H9 (cell line): Measurements from ENCODE around the gene ZNF646. TPM values are rescaled to one million over a fixed set of nuclear protein-coding genes. Genes with fewer than 3 reads are reported as not detected.

Experiments used
- DNase-seq: peaks from one replicate; pipeline ENCODE4 v3.0.0-alpha.2; 2017
- H2AFZ ChIP-seq: one replicate; pipeline ENCODE4 v1.6.1; 2013; ENCODE audit warnings: mild to moderate bottlenecking, low read length, control low read depth, moderate library complexity
- H2AK5ac ChIP-seq: 2 replicates; pipeline ENCODE4 v1.6.1; 2013; ENCODE audit warnings: low read length, control low read depth, mixed read lengths; ENCODE audit not compliant: insufficient read length
- H2BK120ac ChIP-seq: one replicate; pipeline ENCODE4 v1.6.1; 2013; ENCODE audit warnings: low read depth, mild to moderate bottlenecking, low read length, control low read depth, inconsistent platforms; ENCODE audit not compliant: poor library complexity, severe bottlenecking
- H2BK12ac ChIP-seq: 2 replicates; pipeline ENCODE4 v1.6.1; 2013; ENCODE audit warnings: low read length, control low read depth, mixed read lengths, low read depth; ENCODE audit not compliant: insufficient read length
- H2BK15ac ChIP-seq: 2 replicates; pipeline ENCODE4 v1.6.1; 2013; ENCODE audit warnings: low read depth, low read length, control low read depth
- H2BK20ac ChIP-seq: one replicate; pipeline ENCODE4 v1.6.1; 2013; ENCODE audit warnings: low read depth, mild to moderate bottlenecking, low read length, control low read depth, inconsistent platforms; ENCODE audit not compliant: poor library complexity, severe bottlenecking
- H2BK5ac ChIP-seq: 2 replicates; pipeline ENCODE4 v1.6.1; 2013; ENCODE audit warnings: low read length, control low read depth, mixed read lengths; ENCODE audit not compliant: insufficient read length
- H3K14ac ChIP-seq: 2 replicates; pipeline ENCODE4 v1.6.1; 2013; ENCODE audit warnings: low read length, control low read depth; ENCODE audit not compliant: insufficient read depth
- H3K18ac ChIP-seq: 2 replicates; pipeline ENCODE4 v1.6.1; 2013; ENCODE audit warnings: low read depth, mild to moderate bottlenecking, mixed read lengths, low read length, control low read depth; ENCODE audit not compliant: insufficient read length
- H3K23ac ChIP-seq: 2 replicates; pipeline ENCODE4 v1.6.1; 2013; ENCODE audit warnings: low read length, control low read depth, mixed read lengths, low read depth; ENCODE audit not compliant: insufficient read length
- H3K23me2 ChIP-seq: 2 replicates; pipeline ENCODE4 v1.6.1; 2013; ENCODE audit warnings: low read depth, mild to moderate bottlenecking, mixed read lengths, low read length, control low read depth; ENCODE audit not compliant: insufficient read length, poor library complexity, severe bottlenecking
- H3K27ac ChIP-seq: 2 replicates; pipeline ENCODE4 v1.5.1; 2013; ENCODE audit warnings: low read length, control low read depth, mixed read lengths, low read depth; ENCODE audit not compliant: insufficient read length
- H3K27me3 ChIP-seq: 2 replicates; pipeline ENCODE4 v1.6.1; 2013; ENCODE audit warnings: low read length, control low read depth, inconsistent platforms; ENCODE audit not compliant: insufficient read depth
- H3K4ac ChIP-seq: 2 replicates; pipeline ENCODE4 v1.6.1; 2013; ENCODE audit warnings: low read depth, mild to moderate bottlenecking, control low read depth, inconsistent platforms, low read length, moderate library complexity
- H3K4me1 ChIP-seq: 2 replicates; pipeline ENCODE4 v1.6.1; 2013; ENCODE audit warnings: low read length, control low read depth, inconsistent platforms; ENCODE audit not compliant: insufficient read depth
- H3K4me2 ChIP-seq: 2 replicates; pipeline ENCODE4 v1.6.1; 2013; ENCODE audit warnings: low read length, control low read depth, mixed read lengths; ENCODE audit not compliant: insufficient read length, insufficient read depth
- H3K56ac ChIP-seq: 2 replicates; pipeline ENCODE4 v1.6.1; 2013; ENCODE audit warnings: low read depth, mild to moderate bottlenecking, mixed read lengths, low read length, control low read depth; ENCODE audit not compliant: insufficient read length
- H3K79me1 ChIP-seq: 2 replicates; pipeline ENCODE4 v1.6.1; 2013; ENCODE audit warnings: low read depth, mild to moderate bottlenecking, moderate library complexity, low read length, control low read depth, inconsistent platforms; ENCODE audit not compliant: insufficient read depth, poor library complexity, severe bottlenecking
- H3K79me2 ChIP-seq: 2 replicates; pipeline ENCODE4 v1.6.1; 2013; ENCODE audit warnings: low read length, control low read depth, inconsistent platforms; ENCODE audit not compliant: insufficient read depth
- H3K9ac ChIP-seq: 2 replicates; pipeline ENCODE4 v1.6.1; 2013; ENCODE audit warnings: low read length, control low read depth, mixed read lengths; ENCODE audit not compliant: insufficient read length; ENCODE audit errors: extremely low read depth
- H3K9me3 ChIP-seq: one replicate; pipeline ENCODE4 v1.6.1; 2013; ENCODE audit warnings: low read depth, low read length, inconsistent platforms; ENCODE audit not compliant: control insufficient read depth
- H3T11ph ChIP-seq: one replicate; pipeline ENCODE4 v1.6.1; 2013; ENCODE audit warnings: mild to moderate bottlenecking, low read length, control low read depth, inconsistent platforms
- H4K20me1 ChIP-seq: one replicate; pipeline ENCODE4 v1.6.1; 2013; ENCODE audit not compliant: control insufficient read depth, insufficient read length, insufficient read depth
- H4K5ac ChIP-seq: 2 replicates; pipeline ENCODE4 v1.6.1; 2013; ENCODE audit warnings: low read depth, mild to moderate bottlenecking, mixed read lengths, low read length, control low read depth; ENCODE audit not compliant: insufficient read length
- H4K8ac ChIP-seq: replicated peaks from 2 replicates; pipeline ENCODE4 v1.6.1; 2013; ENCODE audit warnings: low read length, control low read depth, mixed read lengths, low read depth; ENCODE audit not compliant: insufficient read length
- H4K91ac ChIP-seq: 2 replicates; pipeline ENCODE4 v1.6.1; 2013; ENCODE audit warnings: low read depth, mild to moderate bottlenecking, moderate library complexity, mixed read lengths, low read length, control low read depth; ENCODE audit not compliant: insufficient read length
- H3K27ac Mint-ChIP-seq, 3 experiments: 2 replicates in 2 of 3; 3 replicates in 1 of 3; pipeline ENCODE4 v1.8.0; 2020 to 2021; ENCODE audit warnings: mixed read lengths in 3 of 3, mild to moderate bottlenecking in 1 of 3, moderate library complexity in 1 of 3
- H3K27me3 Mint-ChIP-seq: 2 replicates; pipeline ENCODE4 v1.8.0; 2021; ENCODE audit warnings: low read depth, mild to moderate bottlenecking, moderate library complexity, mixed read lengths
- H3K36me3 Mint-ChIP-seq, 3 experiments: 2 replicates in 2 of 3; 3 replicates in 1 of 3; pipeline ENCODE4 v1.8.0; 2020 to 2021; ENCODE audit warnings: low read depth in 3 of 3, mixed read lengths in 3 of 3; ENCODE audit not compliant: insufficient read depth in 1 of 3
- H3K4me1 Mint-ChIP-seq, 2 experiments: 2 replicates each; pipeline ENCODE4 v1.8.0; 2020; ENCODE audit warnings: mixed read lengths in 2 of 2
- H3K4me3 Mint-ChIP-seq, 2 experiments: 2 replicates in 1 of 2; 3 replicates in 1 of 2; pipeline ENCODE4 v1.8.0; 2020 to 2021; ENCODE audit warnings: mild to moderate bottlenecking in 2 of 2, mixed read lengths in 2 of 2, moderate library complexity in 1 of 2
- H3K9me3 Mint-ChIP-seq, 2 experiments: 2 replicates in 1 of 2; 3 replicates in 1 of 2; pipeline ENCODE4 v1.8.0; 2020; ENCODE audit warnings: mild to moderate bottlenecking in 2 of 2, mixed read lengths in 2 of 2, moderate library complexity in 1 of 2
- WGBS: extraction: QIAGEN DNeasy Blood & Tissue Kit; methylation state at CpG from one replicate; pipeline ENCODE4 v1.1.7; 2013; ENCODE audit warnings: missing lambda C conversion rate, low lambda C conversion rate, mixed read lengths; ENCODE audit not compliant: insufficient read length; ENCODE audit errors: extremely low coverage; 5-methylcytosine and 5-hydroxymethylcytosine counted together
- total RNA-seq: library from RNA; stranded (reverse); gene quantifications from 2 replicates; pipeline ENCODE4 v1.2.1, GENCODE V29; 2021
- TF ChIP-seq, protein P1 (sequence below): fragments of 200-600 bp; sonication (generic); conservative IDR thresholded peaks from 3 replicates; pipeline ENCODE4 v1.8.0; 2021; ENCODE audit warnings: antibody characterized with exemption, mild to moderate bottlenecking

Gene ZNF646
- total RNA-seq, 1 experiment from 2014 or later = 29.2 TPM

- Histone ChIP-seq H3T11ph (no peak overlapping the region), H3K79me2 (no peaks in the 10 kb centered on the region), H3K27me3 (no peaks in the 10 kb centered on the region), H2AK5ac (no peak overlapping the region), H2BK20ac (no peak overlapping the region), H3K14ac (no peak overlapping the region), H2BK15ac (no peak overlapping the region), H3K9me3 (no peaks in the 10 kb centered on the region), H3K23ac (no peak overlapping the region), H2AFZ (no peak overlapping the region), H4K5ac (no peak overlapping the region), H3K4me1 (no peaks in the 10 kb centered on the region), H3K27ac (no peak overlapping the region), H3K23me2 (no peaks in the 10 kb centered on the region), H3K79me1 (no peaks in the 10 kb centered on the region), H3K9ac (no peak overlapping the region), H3K4me2 (no peak overlapping the region), H4K8ac (no peak overlapping the region), H4K20me1 (no peaks in the 10 kb centered on the region), H2BK120ac (no peak overlapping the region), H2BK5ac (no peak overlapping the region), H2BK12ac (no peak overlapping the region), H3K4ac (no peak overlapping the region), H3K56ac (no peak overlapping the region), H3K18ac (no peak overlapping the region), H4K91ac (no peak overlapping the region)
- Mint-ChIP-seq H3K4me1 (peaks cover 0 to 6% of the 10 kb centered on the region in 2 experiments; a peak in 2 of 4 replicates), H3K9me3 (no peaks in the 10 kb centered on the region), H3K36me3 (no peaks in the 10 kb centered on the region), H3K4me3 (no peak overlapping the region; a peak in 1 of 5 replicates), H3K27ac (peak overlapping the region in 2 of 3 experiments; percentile 44 to 81; a peak in 1 of 7 replicates), H3K27me3 (no peaks in the 10 kb centered on the region; the same call in 1 of the 2 replicates)
- WGBS = no CpG with 5 or more reads among the region's 5 CpGs
- DNase-seq = no peak
- TF ChIP-seq, protein P1, sequence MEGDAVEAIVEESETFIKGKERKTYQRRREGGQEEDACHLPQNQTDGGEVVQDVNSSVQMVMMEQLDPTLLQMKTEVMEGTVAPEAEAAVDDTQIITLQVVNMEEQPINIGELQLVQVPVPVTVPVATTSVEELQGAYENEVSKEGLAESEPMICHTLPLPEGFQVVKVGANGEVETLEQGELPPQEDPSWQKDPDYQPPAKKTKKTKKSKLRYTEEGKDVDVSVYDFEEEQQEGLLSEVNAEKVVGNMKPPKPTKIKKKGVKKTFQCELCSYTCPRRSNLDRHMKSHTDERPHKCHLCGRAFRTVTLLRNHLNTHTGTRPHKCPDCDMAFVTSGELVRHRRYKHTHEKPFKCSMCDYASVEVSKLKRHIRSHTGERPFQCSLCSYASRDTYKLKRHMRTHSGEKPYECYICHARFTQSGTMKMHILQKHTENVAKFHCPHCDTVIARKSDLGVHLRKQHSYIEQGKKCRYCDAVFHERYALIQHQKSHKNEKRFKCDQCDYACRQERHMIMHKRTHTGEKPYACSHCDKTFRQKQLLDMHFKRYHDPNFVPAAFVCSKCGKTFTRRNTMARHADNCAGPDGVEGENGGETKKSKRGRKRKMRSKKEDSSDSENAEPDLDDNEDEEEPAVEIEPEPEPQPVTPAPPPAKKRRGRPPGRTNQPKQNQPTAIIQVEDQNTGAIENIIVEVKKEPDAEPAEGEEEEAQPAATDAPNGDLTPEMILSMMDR = no peak
Observed at GRCh38 chr16:31025339-31025738, 48.9 kb upstream of the ZNF646 start.
